HG03135 (cell line): ENCODE results near the gene CNTN4.
"Not testable (repeated sequence)": the region's sequence is repeated elsewhere in the genome, so short reads cannot be mapped to it uniquely, and the experiment has no call there.

Experiments used
- ATAC-seq: cut with Tn5 transposase; IDR thresholded peaks from one replicate; pipeline ENCODE4 v1.9.1; 2021; ENCODE audit warnings: mild to moderate bottlenecking, moderate library complexity; ENCODE audit not compliant: unreplicated experiment

Gene CNTN4

DNA sequence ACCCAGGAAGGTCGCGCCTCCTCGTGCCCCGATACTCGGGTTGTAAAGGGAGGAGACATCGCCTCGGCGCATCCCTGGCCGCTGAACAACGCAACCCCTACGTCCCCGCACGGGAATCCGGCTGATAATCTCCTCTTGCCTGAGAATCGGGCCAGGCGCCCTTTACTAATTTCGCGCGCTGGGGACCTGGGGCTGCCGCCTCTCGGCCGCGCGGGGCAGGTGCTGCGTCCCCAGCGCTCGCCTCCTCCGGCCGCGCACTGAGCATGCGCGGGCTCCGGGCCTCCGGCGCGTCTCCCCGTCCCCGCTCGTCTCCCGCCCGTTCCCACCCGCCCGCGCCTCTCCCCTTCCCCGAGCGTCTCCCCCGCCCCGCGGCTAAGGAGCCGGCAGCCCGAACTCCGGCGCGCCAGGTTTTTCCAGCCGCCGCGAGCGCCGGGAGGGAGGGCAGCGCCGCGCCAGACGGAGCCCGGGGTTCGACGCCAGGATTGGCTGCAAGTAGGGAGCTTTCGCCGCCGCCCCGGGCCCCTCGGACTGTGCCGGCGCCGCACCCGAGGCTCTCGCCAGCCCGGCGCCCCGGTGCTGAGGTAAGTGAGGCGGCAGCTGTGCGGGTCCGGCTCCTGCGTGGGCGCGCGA lies at the start of gene CNTN4:
CNTN4 (plus strand) TSS at position 469 of the 630 bp plus-strand sequence.
- no peak for ATAC-seq

DNA sequence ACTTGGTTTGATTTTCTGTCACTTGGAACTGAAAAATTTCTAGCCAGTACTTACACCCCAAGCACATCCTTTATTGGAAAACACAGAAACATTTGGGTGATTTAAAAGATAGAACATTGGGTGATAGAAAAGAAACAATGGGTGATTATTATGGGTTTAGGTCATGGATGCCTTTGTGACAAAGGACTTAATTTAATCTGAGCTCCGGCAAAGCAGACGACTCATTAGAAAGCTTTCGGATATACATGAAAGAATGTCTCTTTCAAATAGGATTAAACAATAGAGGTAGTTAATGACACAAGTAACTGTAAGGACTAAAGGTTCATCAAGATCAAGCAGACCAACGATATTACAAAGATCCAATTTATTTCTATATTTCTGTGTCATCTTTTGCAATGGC lies 37.3 kb upstream of the CNTN4 start:
- no peak for ATAC-seq

DNA sequence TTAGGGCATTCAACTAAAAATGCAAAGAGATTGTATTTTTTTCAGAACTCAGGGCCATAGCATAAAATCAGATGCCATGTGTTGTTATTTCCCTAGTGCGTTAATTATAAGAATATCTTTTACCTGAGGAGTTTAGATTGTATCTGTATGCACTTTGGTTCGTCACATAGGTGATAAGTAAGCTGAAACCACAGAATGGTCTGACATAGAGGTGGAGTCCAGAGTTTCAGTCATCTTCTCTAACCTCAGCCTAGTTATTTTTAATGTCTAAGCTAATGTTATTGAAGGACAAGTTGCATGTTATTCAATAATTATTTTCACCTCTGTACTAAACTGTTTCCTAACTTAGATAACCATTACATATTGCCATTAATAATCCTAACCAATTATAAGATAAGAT lies 27.1 kb upstream of the CNTN4 start:
- ATAC-seq = no peak

DNA sequence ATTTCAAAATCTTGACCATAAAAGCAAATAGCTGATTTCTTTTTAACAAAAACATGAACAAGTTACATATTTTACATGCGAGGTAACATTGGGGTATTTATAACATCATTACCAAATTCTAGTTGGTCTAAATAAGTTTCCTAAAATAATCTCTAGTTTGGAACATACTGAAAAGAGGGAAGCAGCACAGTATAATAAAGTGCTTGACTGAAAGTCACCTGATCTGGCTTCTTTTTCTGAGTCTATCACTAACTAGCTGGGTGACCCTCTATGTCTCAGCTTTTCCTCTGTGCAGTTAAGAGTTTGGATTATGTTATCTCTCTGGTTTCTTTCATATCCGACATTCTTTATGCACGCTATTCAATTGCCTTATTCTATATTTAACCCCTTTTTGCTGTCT lies 19.8 kb upstream of the CNTN4 start:
- no peak for ATAC-seq

DNA sequence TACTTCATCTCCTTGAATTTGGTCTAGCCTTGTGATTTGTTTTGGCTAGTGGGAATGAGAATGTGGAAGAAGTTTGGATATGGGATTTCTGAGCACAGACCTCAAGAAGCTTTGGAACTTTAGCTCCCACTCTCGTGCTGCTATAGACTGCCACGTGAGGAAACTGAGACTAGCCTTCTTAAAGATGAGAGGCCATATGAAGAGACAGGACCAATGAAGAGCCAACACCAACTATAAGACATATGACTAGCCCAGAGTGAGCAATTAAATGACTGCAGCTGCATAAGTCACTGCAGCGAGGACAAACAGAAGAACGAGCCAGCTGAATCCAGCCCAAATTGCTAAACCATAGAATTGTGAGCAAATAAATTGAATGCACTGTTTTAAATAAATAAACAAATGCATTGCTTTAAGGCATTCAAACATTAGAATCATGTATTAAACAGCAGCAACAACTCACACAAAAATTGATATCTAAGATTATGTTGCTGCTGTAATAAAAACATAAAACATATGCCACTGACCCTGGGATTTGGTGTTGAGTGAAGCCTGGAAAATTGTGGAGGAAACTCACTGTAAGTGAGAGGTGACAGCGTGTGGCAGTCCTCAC lies 15.7 kb upstream of the CNTN4 start:
- ATAC-seq = no peak

DNA sequence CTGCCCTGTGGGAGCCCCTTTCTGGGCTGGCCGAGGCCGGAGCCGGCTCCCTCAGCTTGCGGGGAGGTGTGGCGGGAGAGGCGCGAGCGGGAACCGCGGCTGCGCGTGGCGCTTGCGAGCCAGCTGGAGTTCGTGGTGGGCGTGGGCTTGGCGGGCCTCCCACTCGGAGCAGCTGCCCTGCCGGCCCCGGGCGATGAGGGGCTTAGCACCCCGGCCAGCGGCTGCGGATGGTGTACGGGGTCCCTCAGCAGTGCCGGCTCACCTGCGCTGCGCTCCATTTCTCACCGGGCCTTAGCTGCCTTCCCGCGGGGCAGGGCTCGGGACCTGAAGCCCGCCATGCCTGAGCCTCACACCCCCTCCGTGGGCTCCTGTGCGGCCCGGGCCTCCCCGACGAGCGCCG lies 15.1 kb upstream of the CNTN4 start:
- not testable (repeated sequence) for ATAC-seq

DNA sequence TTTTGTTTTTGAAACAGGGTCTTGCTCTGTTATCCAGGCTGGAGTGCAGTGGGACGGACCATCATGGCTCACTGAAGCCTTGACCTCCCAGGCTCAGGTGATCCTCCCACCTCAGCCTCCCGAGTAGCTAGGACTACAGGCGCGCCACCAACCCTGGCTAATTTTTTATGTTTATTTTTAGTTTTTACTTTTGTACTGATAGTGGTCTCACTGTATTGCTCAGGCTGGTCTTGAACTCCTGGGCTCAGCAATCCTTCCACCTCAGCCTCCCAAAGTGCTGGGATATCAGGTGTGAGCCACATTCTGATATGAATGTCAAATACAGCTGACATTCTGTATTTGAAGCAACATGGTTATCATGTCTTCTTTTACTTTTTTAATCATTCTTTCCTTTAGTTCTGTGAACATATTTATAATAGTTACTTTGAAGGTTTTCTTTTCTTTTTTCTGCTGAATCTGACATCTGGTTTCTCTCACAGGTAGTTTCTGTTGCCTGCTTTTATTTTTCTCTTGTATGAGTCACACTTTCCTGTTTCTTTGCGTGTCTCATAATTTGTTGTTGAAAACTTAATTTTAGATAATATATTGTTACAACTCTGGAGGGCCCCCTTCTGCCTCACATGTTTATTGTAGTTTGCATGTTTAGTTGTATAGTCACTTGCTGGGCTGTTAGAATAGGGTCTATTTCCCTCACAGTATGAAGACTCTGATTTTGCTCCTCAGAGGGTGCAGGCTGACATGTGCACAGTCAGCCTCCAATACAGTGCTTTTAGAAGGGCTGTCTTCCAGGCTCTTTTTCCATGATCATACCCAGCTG lies 8.4 kb upstream of the CNTN4 start:
- no peak for ATAC-seq

DNA sequence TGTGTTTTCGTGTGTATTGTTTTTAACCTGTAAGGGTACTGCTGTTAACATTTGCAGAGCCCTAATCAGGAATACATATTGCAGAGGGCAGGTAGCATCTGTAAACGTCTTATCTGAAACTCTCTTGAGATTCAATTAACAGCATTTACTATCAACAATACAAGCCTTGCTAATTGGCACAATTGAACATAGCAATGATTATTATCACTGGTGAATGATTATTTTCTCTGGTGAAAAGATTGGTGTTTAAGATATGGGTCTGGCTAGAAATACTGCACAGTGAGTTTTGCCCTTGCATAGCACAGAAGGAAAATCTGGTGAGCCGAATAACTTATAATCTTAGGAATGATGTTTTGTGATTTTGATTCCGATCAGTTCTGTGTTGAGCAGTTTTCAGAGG lies 5.9 kb upstream of the CNTN4 start:
- ATAC-seq = no peak

DNA sequence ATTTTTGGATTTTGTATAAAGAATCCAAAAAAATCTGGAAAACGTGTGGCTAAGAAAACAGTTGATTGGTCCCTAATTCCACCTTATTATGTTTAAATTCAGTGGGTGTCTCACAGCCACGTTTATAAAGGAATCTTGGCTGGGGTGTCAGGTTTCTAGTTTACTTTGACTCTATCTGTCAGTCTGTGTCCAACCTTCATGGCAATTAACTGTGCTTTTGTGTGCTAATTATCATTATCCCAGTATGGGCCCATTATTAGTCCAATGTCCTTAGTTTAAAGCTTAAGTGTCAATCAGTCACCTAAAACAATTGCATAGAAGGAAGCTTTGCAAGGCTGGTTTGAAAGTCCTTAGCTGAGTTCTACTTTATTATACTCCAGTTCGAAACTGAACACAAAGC lies 3.7 kb upstream of the CNTN4 start:
- ATAC-seq = no peak

DNA sequence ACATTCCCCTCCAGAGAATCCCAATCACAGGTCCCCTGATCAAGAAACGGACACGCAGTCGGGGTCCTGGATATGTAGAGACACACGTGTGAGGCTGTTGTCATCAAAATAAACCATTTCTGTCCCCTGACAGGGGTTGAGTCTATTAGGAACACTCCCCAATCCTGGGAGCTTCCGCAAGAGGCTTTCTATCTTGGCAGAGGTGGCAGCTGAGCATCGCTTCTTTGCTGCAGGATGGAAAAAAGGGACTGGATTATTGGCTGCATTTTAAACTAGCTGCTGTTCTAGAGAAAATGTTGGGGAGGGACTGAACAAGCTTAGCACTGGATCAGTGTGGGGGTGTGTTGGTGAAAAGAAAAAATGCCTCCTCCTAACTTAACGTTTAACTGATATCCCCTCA lies 2.5 kb upstream of the CNTN4 start:
- no peak for ATAC-seq

DNA sequence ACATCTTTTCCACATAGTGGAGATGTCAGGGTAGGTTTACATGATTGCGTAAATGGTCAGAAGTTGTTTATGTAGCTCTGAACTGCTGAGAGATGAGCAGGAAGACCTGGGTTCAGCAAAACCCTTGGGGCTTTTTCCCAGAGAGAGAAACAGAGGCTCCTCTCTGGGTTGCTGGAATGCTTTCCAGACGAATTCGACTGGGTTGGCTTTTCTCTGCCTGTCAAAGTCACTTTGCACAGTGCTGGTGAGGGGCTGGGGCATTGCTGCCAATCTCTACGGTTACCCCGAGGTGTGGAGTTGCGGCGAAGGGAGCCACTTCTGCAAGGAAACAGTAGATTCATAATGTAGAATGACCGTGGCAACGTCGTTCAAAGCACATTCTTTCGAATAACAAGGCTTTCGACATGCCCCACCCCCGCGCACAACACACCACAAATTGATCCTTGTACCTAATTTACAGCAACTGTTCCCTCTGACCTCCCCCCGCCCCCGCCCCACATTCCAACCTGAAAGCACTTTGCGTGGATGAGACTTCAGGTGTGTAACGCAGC lies 950 bp upstream of the CNTN4 start:
- no peak for ATAC-seq

DNA sequence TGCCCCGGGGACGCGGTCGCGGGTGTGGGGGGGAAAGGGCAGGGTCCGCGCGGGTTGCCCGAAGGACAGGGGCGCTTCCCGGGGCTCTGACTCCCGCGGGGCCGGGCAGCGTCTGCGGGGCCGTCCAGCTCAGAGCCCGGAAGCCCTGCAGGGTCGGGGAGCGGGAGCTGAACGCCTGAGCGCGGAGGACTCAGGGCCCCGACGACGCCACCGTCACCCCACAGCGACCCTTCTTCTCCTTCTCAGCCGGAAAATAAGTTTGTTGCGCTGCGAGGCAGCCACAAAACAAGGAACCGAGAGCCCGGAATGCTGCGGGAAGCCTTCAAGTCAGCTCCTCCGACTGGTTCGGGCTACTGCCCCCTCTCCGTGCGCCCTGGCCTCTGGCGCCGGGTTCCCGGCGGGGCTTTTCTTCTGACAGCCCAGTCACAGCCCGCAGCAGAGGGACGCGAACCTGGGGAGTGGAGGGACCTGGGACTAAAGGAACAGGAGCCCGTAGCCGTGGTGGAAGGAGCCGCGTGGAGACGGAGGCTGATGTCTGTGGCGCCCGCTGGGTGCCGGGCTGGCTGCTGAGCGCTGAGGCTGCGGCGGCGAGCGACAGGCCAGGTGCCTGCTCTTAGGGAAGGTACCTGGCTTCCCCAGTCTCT lies 484 bp downstream of the CNTN4 start:
- ATAC-seq = no peak

DNA sequence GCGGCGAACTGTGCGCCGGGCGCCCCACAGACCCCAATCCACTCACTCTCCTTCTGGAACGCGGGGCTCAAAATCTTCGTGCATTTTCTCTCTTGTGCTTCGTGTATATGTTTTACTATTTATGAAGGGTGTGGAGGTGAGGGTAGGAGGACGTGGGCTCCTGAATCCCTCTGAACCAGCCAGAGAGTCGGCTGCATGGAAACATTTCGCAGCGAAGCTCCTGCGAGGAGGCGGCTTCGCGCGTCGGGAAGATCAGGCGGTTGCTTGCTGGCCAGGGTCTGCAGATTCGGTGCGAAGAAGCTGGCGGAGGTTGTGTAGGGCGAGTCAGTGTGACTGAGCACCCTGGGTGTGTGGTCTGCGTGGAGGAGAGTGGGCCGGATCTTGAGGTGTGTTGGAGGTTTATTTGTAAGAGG lies 1.1 kb downstream of the CNTN4 start:
- ATAC-seq = no peak

DNA sequence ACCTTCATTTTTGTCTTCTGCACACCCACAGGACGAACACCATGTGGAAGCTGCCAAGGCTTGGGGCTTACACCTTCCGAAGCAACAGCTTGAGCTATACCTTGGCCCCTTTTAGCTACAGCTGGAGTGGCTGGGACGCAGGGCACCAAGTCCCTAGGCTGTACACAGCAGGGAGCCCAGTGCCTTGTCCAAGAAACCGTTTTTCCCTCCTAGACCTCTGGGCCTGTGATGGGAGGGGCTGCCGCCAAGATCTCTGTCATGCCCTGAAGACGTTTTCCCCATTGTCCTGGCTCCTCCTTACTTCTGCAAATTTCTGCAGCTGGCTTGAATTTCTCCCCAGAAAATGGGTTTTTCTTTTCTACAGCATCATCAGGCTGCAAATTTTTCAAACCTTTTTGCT lies 7.8 kb downstream of the CNTN4 start:
- no peak for ATAC-seq

DNA sequence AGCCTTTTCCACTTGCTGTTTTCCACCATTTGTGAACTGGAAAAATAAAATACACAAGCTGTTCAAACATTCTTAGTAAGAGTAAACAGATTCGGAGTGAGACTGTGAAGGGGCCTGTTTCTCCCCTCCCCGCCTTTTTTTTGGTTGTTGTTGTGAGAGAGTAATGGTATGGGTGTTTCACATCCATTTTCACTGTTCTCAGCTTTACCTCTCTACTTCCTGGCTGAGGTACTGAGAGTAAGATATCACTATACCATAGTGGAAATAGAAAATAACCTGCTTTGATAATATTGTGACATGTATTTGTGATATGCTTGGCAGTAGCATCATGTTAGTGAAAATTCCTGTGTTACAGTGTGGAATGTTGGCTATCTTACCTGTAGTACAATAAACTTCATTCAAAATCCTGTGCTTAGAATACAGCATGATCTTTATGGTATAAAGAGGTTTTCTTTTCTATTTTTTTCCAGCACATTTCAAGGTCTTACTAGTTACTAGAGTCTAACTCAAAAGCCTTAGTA lies 12.0 kb downstream of the CNTN4 start:
- ATAC-seq = no peak

DNA sequence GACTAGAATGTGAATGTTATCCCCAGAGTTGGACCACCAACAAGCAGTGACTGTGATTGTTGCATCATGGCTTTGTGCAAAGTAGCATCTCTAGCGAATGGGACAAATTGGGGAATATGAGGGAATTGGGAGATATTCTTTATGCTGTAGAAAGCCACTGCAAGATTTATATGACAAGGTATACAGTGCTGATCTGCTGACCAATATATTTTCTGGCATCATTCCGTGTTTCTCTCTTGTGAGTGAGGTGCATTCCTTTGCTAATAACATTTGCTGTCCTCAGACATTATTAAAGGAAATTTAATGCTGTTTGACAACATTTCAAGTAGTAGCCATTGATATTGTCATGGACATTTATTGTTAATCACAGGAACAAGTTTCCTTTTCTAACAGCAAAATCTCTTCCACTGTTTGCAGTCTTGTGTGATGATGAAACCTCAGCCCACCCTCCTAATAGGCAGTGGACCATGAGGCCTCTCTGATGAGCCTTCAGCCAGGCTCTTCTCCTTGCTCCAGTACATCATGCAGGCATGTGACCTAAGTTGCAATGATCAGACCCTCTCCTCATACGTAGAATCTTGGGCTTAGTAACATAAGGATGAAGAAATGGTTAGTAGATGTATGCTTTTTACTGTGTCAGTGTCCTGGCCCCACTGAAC lies 16.1 kb downstream of the CNTN4 start:
- no peak for ATAC-seq

DNA sequence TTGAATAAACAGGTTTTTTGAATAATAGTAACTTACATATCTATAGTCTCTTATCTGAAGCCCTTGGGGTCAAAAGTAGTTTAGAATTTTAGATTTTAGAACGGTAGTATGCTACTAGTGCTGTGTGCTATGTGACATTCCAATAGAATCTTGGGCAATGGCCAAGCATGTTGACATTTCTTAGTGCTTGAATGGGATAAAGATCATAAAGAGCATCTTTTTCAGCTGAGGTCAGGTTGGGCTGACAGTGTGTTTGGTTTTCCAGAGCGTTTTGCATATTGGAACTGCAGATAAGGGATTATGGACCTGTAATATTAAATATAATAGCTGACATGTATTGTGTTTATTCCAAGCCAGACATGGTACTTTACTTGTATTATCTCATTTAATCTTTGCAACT lies 32.1 kb downstream of the CNTN4 start:
- ATAC-seq = no peak

DNA sequence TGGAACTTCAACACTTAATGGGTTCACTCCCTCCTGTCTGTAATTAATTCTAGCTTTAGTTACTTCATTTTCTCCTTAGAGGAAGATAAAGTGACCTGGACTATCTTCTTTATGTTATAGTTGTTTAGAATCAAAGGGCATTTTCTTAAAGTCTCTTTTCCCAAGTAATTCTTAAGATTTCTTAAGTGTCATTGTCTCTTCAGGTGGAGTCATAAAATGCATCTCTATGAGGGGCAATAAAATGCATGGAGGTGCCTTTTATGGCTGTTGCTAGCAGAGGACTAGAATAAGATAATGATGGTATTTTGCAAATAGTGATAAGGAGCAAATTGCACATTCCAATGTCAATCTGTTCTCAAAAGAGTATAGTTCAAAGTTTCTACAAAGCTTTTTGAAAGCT lies 34.5 kb downstream of the CNTN4 start:
- ATAC-seq = no peak

DNA sequence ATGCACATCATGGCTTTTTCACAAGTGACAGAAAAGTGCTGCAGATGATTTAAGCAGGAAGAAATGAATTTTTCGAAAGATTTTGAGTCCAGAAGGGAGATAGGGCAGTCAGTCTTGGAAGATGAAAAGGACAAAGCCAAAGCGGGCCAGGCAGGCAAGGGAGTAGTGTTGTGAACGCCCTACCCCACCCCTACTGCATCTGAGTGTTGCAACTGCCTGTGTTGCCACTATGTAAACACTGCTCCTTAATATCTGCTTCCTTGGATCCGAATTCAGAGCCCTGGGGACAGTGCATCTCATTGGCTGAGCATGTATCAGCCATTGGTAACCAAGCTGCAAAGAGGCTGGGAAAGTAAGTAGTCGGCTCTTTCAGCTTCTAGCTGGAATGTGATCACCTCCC lies 39.0 kb downstream of the CNTN4 start:
- ATAC-seq = no peak

DNA sequence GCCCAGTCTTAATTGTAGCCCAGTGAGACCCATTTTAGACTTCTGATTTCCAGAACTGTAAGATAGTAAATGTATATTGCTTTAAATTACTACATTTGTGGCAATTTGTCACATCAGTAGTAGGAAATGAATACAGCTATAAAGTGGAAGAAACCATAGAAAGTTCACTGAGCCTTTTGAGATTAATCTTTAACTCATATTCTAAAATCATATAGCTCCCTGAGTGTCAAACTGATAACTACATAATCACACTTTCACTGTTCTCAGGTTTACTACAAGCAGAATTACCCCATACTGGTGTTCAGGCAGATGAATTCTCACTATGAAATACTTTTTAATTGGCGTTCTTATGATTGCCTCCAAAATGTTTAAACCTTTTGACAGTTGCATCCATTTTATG lies 42.8 kb downstream of the CNTN4 start:
- no peak for ATAC-seq
